HG03025 (cell line): ENCODE data around the gene DYRK1A.

Experiments
- ATAC-seq: cut with Tn5 transposase; IDR thresholded peaks from one replicate; pipeline ENCODE4 v1.9.1; 2021; ENCODE audit warnings: mild to moderate bottlenecking, moderate library complexity; ENCODE audit not compliant: unreplicated experiment, low FRiP score

DYRK1A gene

DNA sequence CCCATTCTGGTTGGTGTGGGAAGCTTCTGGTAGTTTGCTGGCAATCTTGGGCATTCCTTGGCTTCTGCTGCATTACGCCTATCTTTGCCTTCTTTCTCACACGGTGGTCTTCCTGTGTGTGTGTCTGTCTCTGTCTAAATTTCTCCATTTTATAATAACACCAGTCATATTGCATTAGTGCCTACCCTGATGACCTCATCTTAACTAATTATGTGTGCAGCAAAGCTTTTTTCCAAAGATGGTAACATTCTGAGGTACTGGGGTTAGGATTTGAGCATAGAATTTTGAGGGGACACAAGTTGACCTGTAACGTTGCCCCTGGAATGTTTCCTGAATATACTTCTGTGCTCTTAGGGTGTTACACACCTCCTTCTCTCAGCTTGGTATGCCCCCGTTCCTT, 77.1 kb downstream of the DYRK1A start:
- no peak for ATAC-seq

GRCh38 chr21:37445228-37445627, 78.7 kb downstream of the DYRK1A start:
- ATAC-seq: no peak

DNA sequence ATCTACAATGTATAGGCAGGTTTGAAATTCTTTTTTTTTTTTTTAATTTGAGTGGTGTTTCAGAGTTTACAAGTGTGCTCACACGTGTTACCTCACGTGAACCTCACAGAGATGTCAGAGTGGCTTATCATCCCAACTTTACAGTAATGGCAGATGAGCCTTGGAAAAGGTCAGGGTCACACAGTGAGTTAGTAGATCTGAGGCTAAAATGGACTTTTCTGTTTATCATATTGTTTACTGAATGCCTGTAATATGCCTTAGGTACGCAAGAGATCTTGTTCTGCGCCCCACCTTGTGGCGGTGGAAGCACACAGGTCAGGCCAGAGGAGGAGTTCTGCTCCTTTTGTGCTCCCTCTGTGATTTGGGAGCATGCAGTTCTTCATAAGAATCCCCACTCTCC, 80.0 kb downstream of the DYRK1A start:
- no peak for ATAC-seq

DNA sequence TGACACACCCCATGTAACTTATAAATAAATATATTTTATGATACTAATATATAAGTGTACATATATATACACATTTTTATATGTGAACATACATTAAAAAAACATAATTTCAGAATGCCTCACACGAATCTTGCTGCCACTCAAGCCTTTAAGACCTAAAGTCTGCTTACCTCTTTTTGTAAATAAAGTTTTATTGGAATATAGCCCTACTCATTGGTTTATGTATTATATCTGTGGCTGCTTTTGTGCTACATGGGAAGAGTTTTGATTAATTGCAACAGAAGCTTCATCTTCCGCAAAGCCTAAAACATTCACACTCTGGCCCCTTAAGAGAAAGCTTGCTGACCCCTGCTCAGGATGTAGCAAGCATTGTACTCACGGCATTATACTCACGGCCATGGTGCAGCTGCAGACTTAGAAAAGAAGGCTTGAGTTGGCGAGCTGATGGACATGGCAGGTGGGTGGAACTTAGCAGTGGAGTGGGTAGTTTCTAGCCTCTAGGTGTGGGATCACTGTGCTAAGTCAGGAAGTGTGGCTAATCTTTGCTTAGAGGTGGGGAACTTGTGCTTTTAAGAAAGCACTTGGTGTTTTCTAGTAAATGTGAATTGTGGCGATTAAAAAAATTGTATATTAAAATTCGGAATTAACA, 80.8 kb downstream of the DYRK1A start:
- ATAC-seq: no peak

- no peak for ATAC-seq
Measured at GRCh38 chr21:37449302-37449937, 82.8 kb downstream of the DYRK1A start.

DNA sequence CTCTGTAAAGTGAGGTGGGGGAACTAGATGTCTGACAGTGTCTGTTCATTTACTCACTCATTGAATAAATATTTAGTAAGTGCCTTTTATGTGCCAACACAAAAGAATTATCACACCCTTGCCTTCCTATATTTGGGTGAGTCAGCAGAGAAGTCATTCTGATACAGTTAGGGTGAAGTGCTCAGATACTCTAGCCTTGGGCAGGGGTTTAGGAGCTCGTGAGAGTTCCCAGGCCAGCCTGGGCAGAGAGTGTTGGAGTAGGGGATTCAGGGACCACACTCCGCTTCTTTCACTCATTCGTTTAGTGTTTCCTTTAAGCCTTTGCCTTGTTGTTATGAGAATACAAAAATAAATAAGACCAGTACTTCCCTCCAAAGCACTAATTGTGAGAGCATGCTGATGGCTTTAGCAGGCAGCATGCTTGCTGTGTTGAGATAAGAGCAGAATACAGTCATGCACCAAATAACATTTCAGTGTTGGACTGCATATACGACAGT, 83.9 kb downstream of the DYRK1A start:
- no peak for ATAC-seq

DNA sequence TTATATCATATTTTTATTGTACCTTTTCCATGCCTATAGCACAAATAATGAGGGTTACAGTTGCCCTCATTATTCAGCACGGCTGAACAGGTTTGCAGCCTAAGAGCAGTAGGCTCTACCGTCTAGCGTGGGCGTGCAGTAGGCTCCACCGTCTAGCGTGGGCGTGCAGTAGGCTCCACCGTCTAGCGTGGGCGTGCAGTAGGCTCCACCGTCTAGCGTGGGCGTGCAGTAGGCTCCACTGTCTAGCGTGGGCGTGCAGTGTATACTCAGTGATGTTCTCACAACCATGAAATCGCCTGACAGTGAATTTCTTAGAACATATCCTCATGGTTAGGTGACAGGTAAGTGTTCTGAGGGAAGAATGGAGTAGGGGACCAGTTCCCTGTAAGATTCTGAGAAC, 84.9 kb downstream of the DYRK1A start:
- ATAC-seq: no peak

DNA sequence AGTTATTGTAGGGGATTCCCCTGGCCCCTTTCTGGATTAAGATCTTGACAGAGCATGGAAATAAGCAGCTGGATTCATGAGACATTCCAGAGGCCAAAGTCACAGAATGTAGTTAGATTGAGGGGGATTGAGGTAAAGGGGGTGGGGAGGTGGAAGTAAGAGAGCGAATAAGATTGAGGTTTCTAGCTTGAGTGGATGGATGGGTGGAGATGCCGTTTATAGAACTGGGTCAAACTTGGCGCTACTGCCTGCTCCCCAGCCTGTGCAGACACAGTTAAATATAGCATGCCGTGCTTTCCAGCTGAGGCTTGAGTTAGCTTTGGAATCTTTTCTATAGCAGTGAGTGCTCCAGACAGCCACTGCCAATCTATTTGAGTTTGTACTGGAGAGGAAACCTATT, 85.7 kb downstream of the DYRK1A start:
- no peak for ATAC-seq

GRCh38 chr21:37453350-37453749, 86.8 kb downstream of the DYRK1A start:
- no peak for ATAC-seq

DNA sequence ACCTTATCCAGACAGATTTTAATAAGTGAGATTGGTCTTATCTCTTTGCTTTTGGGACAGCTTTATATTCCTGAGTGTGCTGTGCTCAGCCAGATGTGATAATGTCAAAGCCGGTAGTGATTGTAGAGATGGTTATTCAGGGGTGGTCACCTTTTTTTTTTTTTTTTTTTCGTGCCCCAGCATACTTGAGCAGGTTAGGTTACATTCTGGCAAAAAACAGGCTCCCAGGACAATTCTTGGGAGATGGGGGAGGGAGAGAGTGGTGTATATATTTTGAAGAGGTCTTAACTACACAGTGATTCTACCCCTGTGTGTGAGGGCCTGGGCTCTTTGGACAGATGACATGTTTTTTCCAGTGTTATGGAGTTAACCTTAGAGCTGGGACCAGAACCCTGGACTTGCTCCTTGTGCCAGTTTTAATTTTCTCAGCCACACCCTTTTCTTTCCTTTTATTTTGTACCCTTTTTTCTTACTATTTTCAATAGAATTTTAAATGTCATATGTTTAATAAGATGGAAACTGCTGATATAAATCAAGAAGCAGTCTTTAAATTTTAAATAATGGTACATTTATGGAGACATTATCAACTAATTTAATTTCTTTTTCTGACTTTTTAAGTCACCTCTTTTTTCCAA, 88.4 kb downstream of the DYRK1A start:
- no peak for ATAC-seq

DNA sequence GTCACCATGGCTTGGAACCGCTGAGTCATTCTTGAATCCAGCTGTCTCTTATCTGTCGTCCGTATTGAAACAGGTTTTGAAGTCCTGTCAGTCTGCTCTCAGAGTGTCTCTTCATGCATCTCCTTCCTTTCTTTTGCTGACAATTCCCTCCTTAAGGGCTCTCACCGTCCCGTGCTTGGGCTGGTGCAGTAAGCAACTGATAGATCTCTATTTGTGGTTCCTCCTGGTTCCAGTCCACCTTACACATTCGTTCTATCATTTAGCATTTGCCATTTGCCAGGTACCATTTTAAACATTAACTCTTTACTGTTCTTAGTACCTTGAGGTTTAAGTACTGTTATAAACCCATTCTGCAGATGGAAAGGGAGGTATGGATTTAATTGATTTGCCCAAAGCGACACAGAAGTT, 88.9 kb downstream of the DYRK1A start:
- no peak for ATAC-seq

GRCh38 chr21:37458669-37459276, 92.2 kb downstream of the DYRK1A start:
- ATAC-seq: no peak

DNA sequence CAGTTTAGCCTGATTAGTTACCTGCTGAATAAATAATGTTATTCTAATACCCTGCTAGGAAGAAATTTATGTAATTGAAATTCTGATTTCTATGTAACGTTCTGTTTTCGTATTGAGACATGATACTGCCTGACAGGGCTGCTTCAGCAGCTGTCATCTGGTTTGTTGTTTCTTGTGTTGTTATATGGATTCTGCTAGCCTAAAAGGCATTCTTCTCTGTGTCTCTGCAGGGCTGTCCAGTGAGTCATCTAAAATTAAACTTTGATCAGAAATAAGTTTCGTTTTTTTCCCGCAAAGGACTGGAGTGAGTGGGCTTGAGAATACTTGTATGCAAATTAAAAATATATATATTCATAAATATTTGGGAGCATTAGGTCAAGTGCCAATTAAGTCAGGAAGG, 93.0 kb downstream of the DYRK1A start:
- ATAC-seq: no peak

DNA sequence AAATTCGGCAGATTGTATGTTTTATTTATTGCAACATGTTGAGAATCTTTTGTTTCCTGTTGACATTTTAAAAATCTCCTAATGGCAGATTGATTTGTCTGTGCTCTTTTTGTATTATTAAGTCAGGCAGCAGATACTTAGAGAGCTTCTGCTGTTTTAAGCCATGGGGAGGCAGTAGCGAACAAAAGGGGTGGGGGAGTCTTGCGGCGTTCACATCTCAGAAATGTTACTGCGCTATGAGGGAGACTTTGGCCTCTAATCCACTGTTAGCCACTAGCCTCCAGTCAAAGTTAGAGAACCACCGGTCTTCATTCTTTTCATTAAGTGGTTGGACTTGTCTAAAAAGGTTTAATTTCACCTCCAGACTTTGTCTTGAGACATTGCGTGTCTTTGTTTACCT, 93.6 kb downstream of the DYRK1A start:
- no peak for ATAC-seq

DNA sequence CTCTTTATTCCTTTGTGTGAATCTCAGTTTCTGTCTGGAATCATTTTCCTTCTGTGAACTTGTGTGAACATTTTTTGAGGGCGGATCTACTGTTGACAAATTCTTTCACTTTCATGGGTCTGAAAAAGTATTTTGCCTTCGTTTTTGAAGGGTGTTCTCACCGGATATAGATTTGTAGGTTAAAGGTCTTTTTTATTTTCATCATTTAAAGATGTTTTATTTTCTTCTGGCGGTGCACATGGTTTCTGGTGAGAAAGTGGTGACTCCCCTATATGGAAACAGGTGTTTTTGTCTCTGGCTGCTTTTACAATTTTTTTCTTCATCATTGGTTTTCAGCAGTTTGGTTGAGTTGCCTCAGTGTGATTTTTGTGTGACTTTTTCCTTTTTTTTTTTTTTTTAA, 94.9 kb downstream of the DYRK1A start:
- no peak for ATAC-seq

- ATAC-seq: no peak
Measured at GRCh38 chr21:37462087-37462861, 95.7 kb downstream of the DYRK1A start.

DNA sequence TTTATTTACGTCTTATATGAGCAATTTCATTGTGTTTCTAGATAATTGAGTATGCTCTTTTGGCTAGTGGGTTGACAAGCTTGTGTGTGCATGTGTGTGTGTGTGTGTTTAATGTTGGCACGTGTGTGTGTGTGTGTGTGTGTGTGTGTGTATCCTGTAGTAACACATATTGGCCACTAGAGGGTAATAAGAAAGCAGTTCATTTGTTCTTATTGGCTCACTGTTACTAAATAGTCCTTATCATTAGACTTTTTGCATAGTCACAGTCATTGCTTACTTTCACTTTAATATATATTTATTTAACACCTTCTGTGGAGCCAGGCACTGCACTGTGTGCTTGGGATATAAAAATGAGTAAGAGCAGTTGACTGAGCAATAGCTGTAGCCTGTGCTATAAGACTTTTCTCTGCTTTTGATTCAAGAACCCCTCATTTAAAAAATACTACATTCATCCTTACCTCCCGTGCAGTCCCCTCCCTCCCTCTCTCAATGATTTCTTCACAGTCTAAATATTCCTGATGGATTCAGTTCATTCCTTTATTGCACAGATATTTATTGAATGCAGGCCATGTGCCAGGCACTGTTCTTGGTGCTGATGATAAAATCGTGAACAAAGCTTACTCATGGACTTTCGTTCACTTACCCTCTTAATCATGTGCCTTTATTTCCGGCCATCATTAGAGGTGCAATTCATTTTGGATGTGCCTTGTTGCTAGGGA, 96.7 kb downstream of the DYRK1A start:
- ATAC-seq: no peak

DNA sequence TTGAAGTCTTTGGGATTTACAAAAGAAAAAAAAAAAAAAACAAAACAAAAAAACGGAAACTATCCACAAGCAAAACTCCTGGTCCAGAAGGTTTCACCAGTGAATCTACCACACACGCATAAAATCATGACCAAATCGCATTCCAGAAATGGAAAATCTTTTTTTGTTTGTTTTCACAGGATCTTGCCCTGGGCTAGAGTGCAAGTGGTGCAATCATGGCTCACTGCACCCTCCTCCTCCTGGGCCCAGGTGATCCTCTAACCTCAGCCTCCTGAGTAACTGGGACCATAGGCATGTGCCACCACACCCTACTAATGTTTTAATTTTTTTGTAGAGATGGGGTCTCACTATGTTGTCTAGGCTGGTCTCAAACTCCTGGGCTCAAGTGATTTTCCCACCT, 100.5 kb downstream of the DYRK1A start:
- ATAC-seq: no peak

DNA sequence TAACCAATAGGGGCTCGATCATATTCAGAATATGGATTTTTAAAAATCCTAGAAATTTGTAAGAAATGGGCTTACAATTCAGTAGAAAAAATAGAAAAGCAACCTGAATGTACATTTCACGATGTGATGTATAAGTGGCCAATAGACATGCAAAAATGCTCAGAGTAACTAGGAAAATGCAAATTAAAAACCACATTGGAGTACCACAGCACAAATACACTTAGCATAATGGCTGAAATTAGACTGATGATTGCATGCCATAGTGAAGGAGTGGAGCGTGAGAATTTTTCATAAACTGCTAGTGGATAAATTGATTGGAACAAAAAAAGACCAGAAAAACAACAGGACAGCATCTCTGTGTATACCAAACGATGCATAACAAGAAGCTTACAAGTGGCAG, 102.3 kb downstream of the DYRK1A start:
- no peak for ATAC-seq

DNA sequence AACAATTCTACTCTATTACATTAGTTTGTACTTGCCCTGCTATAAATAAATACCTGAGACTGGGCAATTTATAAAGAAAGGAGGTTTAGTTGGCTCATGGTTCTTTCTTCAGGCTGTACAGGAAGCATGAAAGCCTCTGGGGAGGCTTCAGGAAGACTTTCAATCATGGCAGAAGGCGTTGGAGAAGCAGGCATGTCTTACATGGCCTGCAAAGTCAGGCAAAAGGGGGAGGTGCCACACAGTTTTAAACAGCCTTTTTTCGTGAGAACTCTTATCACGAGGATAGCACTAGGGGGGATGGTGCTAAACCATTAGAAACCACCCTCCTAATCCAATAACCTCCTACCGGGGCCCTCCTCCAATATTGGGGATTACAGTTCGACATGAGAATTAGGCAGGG, 102.9 kb downstream of the DYRK1A start:
- ATAC-seq: no peak
